ENCODE results near the gene PLA2G4B.

- TF ChIP-seq CTCF (IDR thresholded peaks at IDR 0.05; ENCODE audit: poor library complexity) (no peak), EZH2phosphoT487 (IDR thresholded peaks at IDR 0.05; ENCODE audit: low read depth, severe bottlenecking, unreplicated experiment) (no peak), EZH2 (IDR thresholded peaks at IDR 0.05; ENCODE audit: borderline replicate concordance) (no peak)
Observed at GRCh38 chr15:41801850-41802455, 36.7 kb upstream of the PLA2G4B start.
